Body of pancreas (tissue), 4 donors: Measurements from ENCODE around the gene IL17RA. TPM values are rescaled to one million over a fixed set of nuclear protein-coding genes. Genes with fewer than 3 reads are reported as not detected.
A peak's percentile ranks its signal among the peaks of the same experiment; 100 is the strongest.
"Not testable (repeated sequence)": the region's sequence is repeated elsewhere in the genome, so short reads cannot be mapped to it uniquely, and the experiment has no call there.

Source experiments
- ATAC-seq: fragments of 150-250 bp; one replicate; pipeline ENCODE4 v1.9.1; 2016
- DNase-seq, 4 donors: peaks; one replicate each; pipeline ENCODE4 v3.0.0-alpha.2; 2019
- H3K27ac ChIP-seq, 4 donors: fragments of 200-600 bp; sonication (generic); 1 replicate in 3 of 4; 2 replicates in 1 of 4; pipeline versions ENCODE4 v1.5.1 to v1.6.1; 2016 to 2019; ENCODE audit warnings: mild to moderate bottlenecking in 1 of 4, mixed read lengths in 1 of 4, moderate library complexity in 1 of 4
- H3K27me3 ChIP-seq, 2 donors: fragments of 200-600 bp; sonication (generic); one replicate each; pipeline ENCODE4 v1.6.0; 2016; ENCODE audit warnings: mild to moderate bottlenecking in 1 of 2
- H3K36me3 ChIP-seq, 2 donors: fragments of 200-600 bp; sonication (generic); replicated peaks in 1 of 2; 2 replicates each; pipeline ENCODE4 v1.5.1; 2016; ENCODE audit warnings: low read depth in 2 of 2; ENCODE audit not compliant: insufficient read depth in 1 of 2
- H3K4me1 ChIP-seq: fragments of 200-600 bp; sonication (generic); one replicate; pipeline ENCODE4 v1.6.0; 2016
- H3K4me3 ChIP-seq, 2 donors: fragments of 200-600 bp; sonication (generic); 1 replicate in 1 of 2; 2 replicates in 1 of 2; pipeline ENCODE4 v1.5.1; 2016 to 2019
- H3K9me3 ChIP-seq, 3 donors: fragments of 200-600 bp; sonication (generic); 1 replicate in 2 of 3; 2 replicates in 1 of 3; pipeline ENCODE4 v1.5.1; 2016
- CTCF ChIP-seq, 7 experiments: fragments of 450-650 bp in 4 of 7; fragments of 200-600 bp in 3 of 7; sonication (generic) in 3 of 7; IDR thresholded peaks; one replicate each; pipeline ENCODE4 v1.5.1; 2016 to 2019; ENCODE audit warnings: antibody characterized with exemption in 7 of 7
- POLR2A ChIP-seq, 3 donors: fragments of 450-650 bp; IDR thresholded peaks; one replicate each; pipeline ENCODE4 v1.6.1; 2016; ENCODE audit warnings: antibody characterized with exemption in 3 of 3, mild to moderate bottlenecking in 2 of 3
- WGBS, 2 donors: methylation state at CpG; one replicate each; pipeline ENCODE4 v1.1.5; 2017; 5-methylcytosine and 5-hydroxymethylcytosine counted together
- intact Hi-C: fragments of 100-400 bp; cut with DNase I; formaldehyde crosslinking; loops from one replicate; pipeline ENCODE4 v1.15.1; 2023
- total RNA-seq, 2 donors: library from RNA; depleted of rRNA; stranded (reverse); fragments of >200 nt; gene quantifications; one replicate each; pipeline ENCODE4 v1.1.0, GENCODE V29; 2016

IL17RA gene
- total RNA-seq, 2 donors from 2014 or later, result 8.3 to 13.8 TPM

GRCh38 chr22:17145021-17145680 is 60.4 kb downstream of the IL17RA start:
- H3K4me1 ChIP-seq, result peaks cover 8% of the 10 kb centered on the region
- no peaks in the 10 kb centered on the region for H3K9me3 ChIP-seq
- TF ChIP-seq POLR2A (IDR thresholded peaks at IDR 0.05) (no peak), CTCF (IDR thresholded peaks at IDR 0.05) (no peak)
- ATAC-seq (no peak), DNase-seq (no peak)
- intact Hi-C loops, result no loop called here
- H3K27ac ChIP-seq, result no peak overlapping the region
- 86 to 96% methylated on average over 5 to 8 of the region's 8 CpGs for WGBS, 2 donors
- peaks cover 0 to 20% of the 10 kb centered on the region in 2 donors for H3K36me3 ChIP-seq
- no peaks in the 10 kb centered on the region for H3K27me3 ChIP-seq
- no peak overlapping the region for H3K4me3 ChIP-seq

- H3K4me3 ChIP-seq, intact Hi-C loops, DNase-seq, H3K27me3 ChIP-seq, H3K27ac ChIP-seq, ATAC-seq, H3K9me3 ChIP-seq: not testable (repeated sequence)
- 93 to 94% methylated on average over 30 of the region's 30 CpGs for WGBS, 2 donors
- H3K36me3 ChIP-seq, result peaks cover 0 to 11% of the 10 kb centered on the region in 2 donors
- peaks cover 27% of the 10 kb centered on the region for H3K4me1 ChIP-seq
Measured at GRCh38 chr22:17147458-17147857, 62.7 kb downstream of the IL17RA start.

GRCh38 chr22:17149076-17149815 is 64.4 kb downstream of the IL17RA start:
- WGBS, 2 donors, result 63 to 70% methylated on average over 5 to 9 of the region's 9 CpGs
- intact Hi-C loops, result no loop called here
- no peak overlapping the region for H3K4me3 ChIP-seq
- peak in 2 of 4 donors; percentile 20 to 25 for DNase-seq
- peaks cover 43% of the 10 kb centered on the region for H3K4me1 ChIP-seq
- H3K27ac ChIP-seq, result no peak overlapping the region
- ATAC-seq, result no peak
- TF ChIP-seq CTCF (IDR thresholded peaks at IDR 0.05) (no peak), POLR2A (IDR thresholded peaks at IDR 0.05) (no peak)
- H3K27me3 ChIP-seq, result no peaks in the 10 kb centered on the region
- H3K9me3 ChIP-seq, result no peaks in the 10 kb centered on the region
- H3K36me3 ChIP-seq, result peaks cover 0 to 8% of the 10 kb centered on the region in 2 donors

GRCh38 chr22:17152340-17152739 is 67.5 kb downstream of the IL17RA start:
- no peak for ATAC-seq
- Histone ChIP-seq H3K27me3 (no peaks in the 10 kb centered on the region), H3K4me3 (no peak overlapping the region), H3K9me3 (no peaks in the 10 kb centered on the region), H3K4me1 (peaks cover 57% of the 10 kb centered on the region), H3K36me3 (no peaks in the 10 kb centered on the region), H3K27ac (peak overlapping the region in 2 of 4 donors; percentile 41 to 52)
- WGBS, 2 donors, result 78 to 82% methylated on average over 6 of the region's 6 CpGs
- intact Hi-C loops, result no loop called here
- DNase-seq, result no peak
- TF ChIP-seq POLR2A (IDR thresholded peaks at IDR 0.05) (no peak), CTCF (IDR thresholded peaks at IDR 0.05) (no peak)

- intact Hi-C loops, result no loop called here
- no peaks in the 10 kb centered on the region for H3K36me3 ChIP-seq
- H3K4me1 ChIP-seq, result peaks cover 63% of the 10 kb centered on the region
- DNase-seq (peak in 3 of 4 donors; percentile 10 to 40 (median 23)), ATAC-seq (peak; percentile 62)
- TF ChIP-seq CTCF (IDR thresholded peaks at IDR 0.05) (no peak), POLR2A (IDR thresholded peaks at IDR 0.05) (no peak)
- peak overlapping the region in 2 of 4 donors; percentile 41 to 52 for H3K27ac ChIP-seq
- no peaks in the 10 kb centered on the region for H3K9me3 ChIP-seq
- no peak overlapping the region for H3K4me3 ChIP-seq
- WGBS, 2 donors, result 33 to 40% methylated on average over 2 to 3 of the region's 3 CpGs
- no peaks in the 10 kb centered on the region for H3K27me3 ChIP-seq
Measured at GRCh38 chr22:17152971-17153370, 68.2 kb downstream of the IL17RA start.
